Measurements from ENCODE around the gene CDH12. TPM values are rescaled to one million over a fixed set of nuclear protein-coding genes. Genes with fewer than 3 reads are reported as not detected.

CDH12 gene
- total RNA-seq, 4 donors from 2014 or later, result not detected

GRCh38 chr5:21783074-21783679, 1070.0 kb downstream of the CDH12 start:
- H3K4me3 ChIP-seq, result no peak overlapping the region
- no peaks in the 10 kb centered on the region for H3K27me3 ChIP-seq
- in situ Hi-C loops (cut with MboI; ENCODE audit: low sequenced_read_pairs in 4 of 4) (no loop called here), intact Hi-C loops (cut with DNase I; ENCODE audit: low total_unique reads) (no loop called here)
- no peaks in the 10 kb centered on the region for H3K9me3 ChIP-seq
- TF ChIP-seq CTCF (IDR thresholded peaks at IDR 0.05 in 4 of 5, conservative IDR thresholded peaks at IDR 0.05 in 1 of 5) (no peak), POLR2A (IDR thresholded peaks at IDR 0.05) (no peak)
- H3K36me3 ChIP-seq, result no peaks in the 10 kb centered on the region
- ATAC-seq (no peak), DNase-seq (no peak)
- no peak overlapping the region for H3K27ac ChIP-seq
- H3K4me1 ChIP-seq, result no peaks in the 10 kb centered on the region

DNA sequence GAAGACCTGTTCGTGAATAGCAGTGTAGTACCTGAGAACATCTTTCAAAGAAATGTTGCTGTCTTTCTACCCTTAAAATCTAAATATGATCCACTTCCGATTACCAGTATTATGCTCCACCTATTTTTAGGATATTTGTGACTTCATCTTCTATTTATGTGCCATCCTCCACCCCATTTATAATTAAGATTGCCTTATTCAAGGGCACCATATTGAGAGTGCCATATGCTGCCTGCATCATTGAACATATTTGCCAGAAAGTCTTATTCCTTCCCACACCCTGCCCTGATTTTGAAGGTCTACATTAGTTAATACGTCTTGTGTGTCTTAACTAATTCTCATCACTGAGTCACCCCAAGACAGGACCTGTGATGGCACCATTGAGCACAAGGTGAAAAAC, 1076.7 kb downstream of the CDH12 start:
- TF ChIP-seq CTCF (IDR thresholded peaks at IDR 0.05 in 4 of 5, conservative IDR thresholded peaks at IDR 0.05 in 1 of 5) (no peak), POLR2A (IDR thresholded peaks at IDR 0.05) (no peak)
- Histone ChIP-seq H3K36me3 (no peaks in the 10 kb centered on the region), H3K4me3 (no peak overlapping the region), H3K9me3 (no peaks in the 10 kb centered on the region), H3K27me3 (no peaks in the 10 kb centered on the region), H3K4me1 (no peaks in the 10 kb centered on the region), H3K27ac (no peak overlapping the region)
- DNase-seq, result no peak
- ATAC-seq, result no peak
- in situ Hi-C loops (cut with MboI; ENCODE audit: low sequenced_read_pairs in 4 of 4) (no loop called here), intact Hi-C loops (cut with DNase I; ENCODE audit: low total_unique reads) (no loop called here)

DNA sequence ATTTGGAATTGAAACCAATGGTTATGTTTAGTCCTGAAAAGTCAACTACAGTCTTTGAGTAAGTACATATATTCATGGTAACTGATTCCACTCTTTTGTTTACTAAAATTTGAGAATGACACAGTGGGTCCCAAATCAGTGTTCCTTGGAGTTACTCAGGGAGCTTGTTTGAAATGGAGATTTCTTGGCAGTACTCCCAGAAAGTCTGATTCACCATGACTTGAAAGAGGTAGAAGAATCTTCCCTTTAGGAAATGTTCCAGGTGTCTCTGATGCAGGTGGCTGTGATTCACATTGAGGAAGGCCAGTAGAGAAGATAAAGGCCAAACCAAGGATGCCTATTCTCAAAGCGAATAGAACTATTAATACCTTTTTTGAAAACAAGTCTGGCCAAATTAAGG, 1078.3 kb downstream of the CDH12 start:
- no peak overlapping the region for H3K27ac ChIP-seq
- intact Hi-C loops (cut with DNase I; ENCODE audit: low total_unique reads) (no loop called here), in situ Hi-C loops (cut with MboI; ENCODE audit: low sequenced_read_pairs in 4 of 4) (no loop called here)
- H3K36me3 ChIP-seq, result no peaks in the 10 kb centered on the region
- no peak for DNase-seq
- ATAC-seq, result no peak
- TF ChIP-seq POLR2A (IDR thresholded peaks at IDR 0.05) (no peak), CTCF (IDR thresholded peaks at IDR 0.05 in 4 of 5, conservative IDR thresholded peaks at IDR 0.05 in 1 of 5) (no peak)
- H3K4me3 ChIP-seq, result no peak overlapping the region
- H3K9me3 ChIP-seq, result no peaks in the 10 kb centered on the region
- no peaks in the 10 kb centered on the region for H3K27me3 ChIP-seq
- no peaks in the 10 kb centered on the region for H3K4me1 ChIP-seq

GRCh38 chr5:21774281-21774680, 1078.9 kb downstream of the CDH12 start:
- H3K4me1 ChIP-seq, result no peaks in the 10 kb centered on the region
- DNase-seq (no peak), ATAC-seq (no peak)
- H3K27me3 ChIP-seq, result no peaks in the 10 kb centered on the region
- H3K9me3 ChIP-seq, result no peaks in the 10 kb centered on the region
- no peak overlapping the region for H3K4me3 ChIP-seq
- intact Hi-C loops (cut with DNase I; ENCODE audit: low total_unique reads) (no loop called here), in situ Hi-C loops (cut with MboI; ENCODE audit: low sequenced_read_pairs in 4 of 4) (no loop called here)
- H3K27ac ChIP-seq, result no peak overlapping the region
- no peaks in the 10 kb centered on the region for H3K36me3 ChIP-seq
- TF ChIP-seq POLR2A (IDR thresholded peaks at IDR 0.05) (no peak), CTCF (IDR thresholded peaks at IDR 0.05 in 4 of 5, conservative IDR thresholded peaks at IDR 0.05 in 1 of 5) (no peak)

- no peaks in the 10 kb centered on the region for H3K9me3 ChIP-seq
- no peak for DNase-seq
- in situ Hi-C loops (cut with MboI; ENCODE audit: low sequenced_read_pairs in 4 of 4) (no loop called here), intact Hi-C loops (cut with DNase I; ENCODE audit: low total_unique reads) (no loop called here)
- TF ChIP-seq POLR2A (IDR thresholded peaks at IDR 0.05) (no peak), CTCF (IDR thresholded peaks at IDR 0.05 in 4 of 5, conservative IDR thresholded peaks at IDR 0.05 in 1 of 5) (no peak)
- no peak overlapping the region for H3K4me3 ChIP-seq
- no peaks in the 10 kb centered on the region for H3K36me3 ChIP-seq
- no peak overlapping the region for H3K27ac ChIP-seq
- ATAC-seq, result no peak
- H3K27me3 ChIP-seq, result no peaks in the 10 kb centered on the region
- H3K4me1 ChIP-seq, result no peaks in the 10 kb centered on the region
Observed at GRCh38 chr5:21773456-21773855, 1079.7 kb downstream of the CDH12 start.

All from gastrocnemius medialis (tissue), 4 donors.